Measurements from ENCODE around the gene CASP4. TPM values are rescaled to one million over a fixed set of nuclear protein-coding genes. Genes with fewer than 3 reads are reported as not detected.

The CASP4 gene
- total RNA-seq (2011; cell fraction: chromatin; rRNA removed; ENCODE audit: low replicate concordance): not detected in 2 replicates
- total RNA-seq (2011; cell fraction: nucleolus; rRNA removed): not detected in 2 replicates
- total RNA-seq (2011; cell fraction: nucleoplasm; rRNA removed): not detected in 2 replicates
- total RNA-seq (2014; rRNA removed): 0.41 TPM in 1 of 2 replicates, not detected in the other
- 0.15 and 0.64 TPM in 2 replicates for total RNA-seq (2014; rRNA removed; fragmentation: Illumina TruSeq; extraction: Trizol)
- total RNA-seq (2015; rRNA removed; fragmentation: Illumina TruSeq; extraction: Trizol): 0.22 and 0.49 TPM in 2 replicates
- total RNA-seq (2021): 0.27 and 1.2 TPM in 2 replicates
- 0.28 and 0.31 TPM in 2 replicates for polyA plus RNA-seq (2011; rRNA removed)
- 0.10 and 0.12 TPM in 2 replicates for polyA plus RNA-seq (2011; cell fraction: cytosol; rRNA removed)
- 0.18 TPM in 1 of 2 replicates, not detected in the other for polyA plus RNA-seq (2011; cell fraction: nucleus; rRNA removed)
- polyA plus RNA-seq (2012): 0.49 and 1.9 TPM in 2 replicates
- 0.37 TPM in 1 of 2 replicates, not detected in the other for polyA plus RNA-seq (2014; fragmentation: Illumina TruSeq; extraction: Trizol)
- polyA plus RNA-seq (2014; fragmentation: Nextera tagmentation; extraction: Ambion mirVana): under 1 TPM in 1 of 2 experiments, not detected in 1; 0.42 TPM
- polyA plus RNA-seq (2014; rRNA removed): 0.20 TPM in 1 of 2 replicates, not detected in the other
- 0.03 and 0.35 TPM in 2 replicates for polyA minus RNA-seq (2011; rRNA and poly(A)+ RNA removed)
- polyA minus RNA-seq (2011; cell fraction: cytosol; rRNA and poly(A)+ RNA removed): not detected in 2 replicates
- not detected in 2 replicates for polyA minus RNA-seq (2011; cell fraction: nucleus; rRNA and poly(A)+ RNA removed)
- Bru-seq, nascent RNA: percentile 13 among the genes with signal in this experiment
- percentile 18 among the genes with signal in this experiment for BruChase-seq, experiment 1, labeled RNA remaining after a 2-hour chase
- BruChase-seq, experiment 2, labeled RNA remaining after a 6-hour chase: percentile 21 among the genes with signal in this experiment
- long read RNA-seq, experiment 1: 0 reads
- long read RNA-seq, experiment 2: 0 reads
- long read RNA-seq, experiment 3: 0 reads

GRCh38 chr11:104968355-104968855 lies at the start of gene CASP4:
CASP4 (minus strand) TSS chr11:104968574; CDS start chr11:104968525, 49 bp downstream.
- Histone ChIP-seq H3K4me2 (ENCODE audit: insufficient read depth, low read length) (no peak within 1 kb of the TSS), H3K27ac (ENCODE audit: extremely low read depth, low read depth, low read length) (no peak within 1 kb of the TSS), H3K79me2 (ENCODE audit: control insufficient read depth, insufficient read depth, low read length) (no peaks in the 10 kb centered on the region), H4K20me1 (replicated peaks; ENCODE audit: control insufficient read depth, insufficient read depth, low read length) (no peaks in the 10 kb centered on the region), H3K9me1 (ENCODE audit: control insufficient read depth, insufficient read depth, low read length) (no peaks in the 10 kb centered on the region), H3K27me3 (ENCODE audit: control insufficient read depth in 2 of 2, insufficient read depth in 2 of 2, low read length in 2 of 2) (no peaks in the 10 kb centered on the region), H3K4me1 (replicated peaks in 1 of 2; ENCODE audit: control insufficient read depth in 2 of 2, insufficient read depth in 2 of 2, low read length in 2 of 2) (no peaks in the 10 kb centered on the region), H3K4me3 (no peak within 1 kb of the TSS), H3K9me3 (replicated peaks; ENCODE audit: control insufficient read depth, insufficient read depth, low read depth, low read length) (no peaks in the 10 kb centered on the region; the same call in 1 of the 2 replicates), H2AFZ (ENCODE audit: low read depth, low read length) (no peak within 1 kb of the TSS), H3K36me3 (ENCODE audit: control insufficient read depth, insufficient read depth, low read length) (no peaks in the 10 kb centered on the region), H3K9ac (ENCODE audit: insufficient read depth in 1 of 2, low read depth in 2 of 2, low read length in 2 of 2) (no peak within 1 kb of the TSS)
- in situ Hi-C loops (cut with MboI): no loop called here
- no TSS peak for BruUV-seq (replicated peaks)
- FAIRE-seq (no peak), ATAC-seq (no peak), DNase-seq (ENCODE audit: extremely low read depth in 1 of 4, low spot score in 3 of 4) (no peak)
- ChIA-PET POLR2A (no interaction called here), CTCF (ENCODE audit: low intra/inter-chr PET ratio) (no interaction called here)
- intact Hi-C loops (cut with micrococcal nuclease): no loop called here
- 0% methylated on average over 4 of the region's 4 CpGs for WGBS (ENCODE audit: insufficient coverage, low coverage, missing lambda C conversion rate)
- TF ChIP-seq ELF1 (tag; IDR thresholded peaks at IDR 0.05): peak; percentile 56
- TF ChIP-seq ADNP (tag; IDR thresholded peaks at IDR 0.05): no peak
- TF ChIP-seq TAL1 (IDR thresholded peaks at IDR 0.05): no peak
- no peak for TF ChIP-seq CEBPG (CRISPR knock-in tag; IDR thresholded peaks at IDR 0.05)
- TF ChIP-seq CEBPG (tag; conservative IDR thresholded peaks at IDR 0.05 in 1 of 2, IDR thresholded peaks at IDR 0.05 in 1 of 2): peak; percentile 26 to 64; a peak in 3 of 4 replicates
- TF ChIP-seq ZNF121 (CRISPR knock-in tag; conservative IDR thresholded peaks at IDR 0.05): no peak
- no peak for TF ChIP-seq ZMIZ1 (IDR thresholded peaks at IDR 0.05; ENCODE audit: low read depth in 2 of 2, low read length in 2 of 2)
- TF ChIP-seq SIX5 (IDR thresholded peaks at IDR 0.05; ENCODE audit: borderline replicate concordance in 1 of 2, insufficient read depth in 1 of 2, low read depth in 1 of 2, low read length in 2 of 2): no peak
- 0 out of 2 replicates have a peak, but pooled peaks have one; percentile 10 for TF ChIP-seq TCF3 (CRISPR knock-in tag; IDR thresholded peaks at IDR 0.05)
- TF ChIP-seq ZBTB5 (IDR thresholded peaks at IDR 0.05): no peak
- no peak for TF ChIP-seq KDM5B (IDR thresholded peaks at IDR 0.05; ENCODE audit: insufficient replicate concordance, low read depth, low read length)

All from K562 (cell line).